ENCODE results near the gene LCN6.
A peak's percentile ranks its signal among the peaks of the same experiment; 100 is the strongest.
"Not testable (repeated sequence)": the region's sequence is repeated elsewhere in the genome, so short reads cannot be mapped to it uniquely, and the experiment has no call there.

GRCh38 chr9:136760834-136761544, 12.7 kb upstream of the LCN6 start:
- peak; percentile 60 to 90 (median 69) for TF ChIP-seq CTCF (optimal IDR thresholded peaks at IDR 0.05 in 1 of 3, IDR thresholded peaks at IDR 0.05 in 1 of 3, conservative IDR thresholded peaks at IDR 0.05 in 1 of 3; ENCODE audit: extremely low read depth in 1 of 3, insufficient read depth in 2 of 3, low read length in 3 of 3)
- not testable (repeated sequence) for TF ChIP-seq EZH2 (IDR thresholded peaks at IDR 0.05; ENCODE audit: low read length)
